GM18861 (cell line): ENCODE results near the gene SOX5.
"Not testable (repeated sequence)": the region's sequence is repeated elsewhere in the genome, so short reads cannot be mapped to it uniquely, and the experiment has no call there.

Source experiments
- ATAC-seq: cut with Tn5 transposase; IDR thresholded peaks from one replicate; pipeline ENCODE4 v1.9.1; 2021; ENCODE audit not compliant: unreplicated experiment

Gene SOX5

DNA sequence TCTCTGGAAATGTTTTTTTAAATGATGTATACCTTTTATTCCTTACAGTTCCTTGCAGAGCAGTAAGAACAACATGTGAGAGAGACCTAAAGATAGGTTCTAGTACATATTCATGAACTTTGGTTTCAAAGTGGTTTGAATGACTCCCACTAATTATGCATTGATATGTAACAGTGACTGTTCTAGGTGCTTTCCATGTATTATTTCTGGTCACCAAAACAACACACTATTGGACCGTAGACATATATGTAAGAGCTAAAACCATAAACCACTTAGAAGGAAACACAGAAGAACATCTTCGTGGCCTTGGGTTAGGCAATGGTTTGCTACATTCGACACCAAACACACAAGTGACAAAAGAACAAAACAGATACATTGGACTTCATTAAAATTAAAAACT is 37.9 kb downstream of the SOX5 start:
- no peak for ATAC-seq

DNA sequence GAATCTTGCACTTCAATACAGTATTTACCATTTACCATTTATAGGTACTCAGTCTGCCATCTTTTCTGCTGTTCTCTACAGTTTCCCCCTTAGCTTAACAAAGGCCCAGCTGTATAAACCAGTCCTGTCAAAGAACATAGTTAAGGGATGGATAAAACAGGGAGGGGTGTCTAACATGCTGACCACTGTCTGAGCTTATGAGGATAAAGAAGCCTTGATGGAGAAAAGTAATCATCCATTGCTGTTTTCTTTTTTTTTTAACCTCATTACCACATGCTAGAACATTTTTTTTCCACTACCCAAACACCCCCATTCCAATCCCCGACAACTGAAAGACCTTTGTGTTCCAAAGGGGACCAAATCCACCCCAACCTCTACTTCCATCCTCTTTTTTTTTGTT is 39.9 kb downstream of the SOX5 start:
- ATAC-seq = no peak

DNA sequence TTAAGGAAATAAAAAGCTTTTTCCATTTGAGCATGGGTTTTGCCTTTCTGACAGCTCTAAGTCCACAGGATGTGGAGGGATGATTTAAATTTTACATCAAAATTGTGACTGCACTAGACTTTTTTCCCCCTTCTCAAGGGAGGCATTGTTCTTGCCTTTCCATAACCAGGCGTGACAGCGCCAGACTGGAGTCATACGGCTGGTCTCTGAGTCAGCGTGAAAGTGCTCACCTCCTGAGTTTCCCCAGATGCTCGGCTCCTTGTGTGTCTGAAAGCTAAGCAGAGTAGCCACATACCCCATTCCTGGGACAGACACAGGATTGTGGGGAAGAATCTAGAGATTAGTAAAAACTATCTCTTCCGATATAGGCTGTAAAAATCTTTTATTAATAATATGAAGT is 43.1 kb downstream of the SOX5 start:
- ATAC-seq = no peak

DNA sequence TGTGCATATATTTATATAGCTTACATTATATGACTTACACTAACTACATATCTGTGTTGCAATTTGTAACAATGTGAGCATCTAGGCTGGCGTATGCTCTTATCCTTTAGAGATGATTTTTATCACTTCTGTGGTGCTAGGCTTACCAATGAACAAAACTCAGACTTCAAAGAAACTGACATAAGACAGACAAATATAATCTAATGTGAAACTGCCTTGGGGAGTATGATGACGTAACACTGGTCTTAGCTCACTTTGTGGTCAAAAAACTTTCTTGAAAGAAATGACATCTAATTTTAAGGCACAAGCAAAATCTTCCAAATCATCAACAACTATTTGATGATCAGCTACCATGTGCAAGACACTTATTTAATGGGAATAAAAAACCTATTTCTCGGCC is 50.0 kb downstream of the SOX5 start:
- ATAC-seq = no peak

DNA sequence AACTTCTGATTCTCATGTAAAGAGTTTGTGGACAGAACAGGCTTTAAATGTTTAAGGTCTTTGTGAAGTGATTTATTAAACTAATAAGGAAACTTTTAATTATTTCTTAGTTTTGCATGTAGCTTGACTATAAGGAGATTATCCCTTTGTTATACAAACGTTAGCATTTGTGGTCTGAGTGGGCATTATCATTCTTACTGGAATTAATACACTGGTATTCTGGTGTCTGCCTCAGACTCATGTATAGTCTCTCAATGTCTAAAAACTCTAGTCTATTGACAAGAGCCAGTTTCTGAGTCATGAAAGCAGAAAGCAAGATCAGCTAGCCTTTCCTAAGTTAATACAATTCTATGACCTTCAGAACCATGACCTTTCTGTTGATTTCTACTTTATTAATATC is 51.3 kb downstream of the SOX5 start:
- ATAC-seq = no peak

DNA sequence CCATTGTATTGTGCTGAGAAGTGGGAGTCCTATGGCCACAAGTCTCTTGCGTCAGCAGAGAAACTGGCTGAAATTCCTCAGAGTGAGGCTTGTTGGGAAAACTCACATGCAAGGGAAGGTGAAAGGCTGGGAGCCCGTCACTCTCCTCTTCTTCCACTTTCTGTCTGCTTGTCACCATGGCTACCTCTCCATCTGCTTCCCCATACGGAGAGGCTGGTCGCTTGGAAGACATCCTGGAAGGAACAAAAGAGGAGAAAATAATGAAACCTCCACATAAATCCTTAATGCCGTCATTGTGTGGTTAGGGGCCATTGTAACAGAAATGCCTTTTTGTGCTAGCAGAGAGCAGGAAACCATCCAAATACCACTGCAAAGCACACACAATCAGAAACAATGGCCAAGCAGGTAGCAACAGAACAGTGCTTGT is 53.7 kb downstream of the SOX5 start:
- no peak for ATAC-seq

DNA sequence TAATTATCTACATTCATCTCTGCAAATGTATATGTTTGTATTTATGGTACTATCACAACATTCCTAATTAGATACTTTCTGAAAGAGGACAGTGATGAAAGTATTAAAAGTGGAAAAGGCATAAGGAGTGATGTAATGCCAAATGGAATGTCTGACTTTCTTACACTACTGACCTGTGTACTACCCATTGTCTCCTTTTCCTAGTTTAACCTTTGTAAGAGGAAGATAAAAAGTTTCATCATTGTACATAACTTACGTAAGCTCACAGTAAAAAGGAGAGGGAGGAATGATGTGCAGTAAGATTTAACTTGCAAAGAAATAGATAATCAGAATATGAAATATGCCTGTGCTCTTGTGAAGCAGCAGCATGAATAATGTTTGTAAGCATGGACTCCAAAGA is 55.9 kb downstream of the SOX5 start:
- ATAC-seq = no peak

DNA sequence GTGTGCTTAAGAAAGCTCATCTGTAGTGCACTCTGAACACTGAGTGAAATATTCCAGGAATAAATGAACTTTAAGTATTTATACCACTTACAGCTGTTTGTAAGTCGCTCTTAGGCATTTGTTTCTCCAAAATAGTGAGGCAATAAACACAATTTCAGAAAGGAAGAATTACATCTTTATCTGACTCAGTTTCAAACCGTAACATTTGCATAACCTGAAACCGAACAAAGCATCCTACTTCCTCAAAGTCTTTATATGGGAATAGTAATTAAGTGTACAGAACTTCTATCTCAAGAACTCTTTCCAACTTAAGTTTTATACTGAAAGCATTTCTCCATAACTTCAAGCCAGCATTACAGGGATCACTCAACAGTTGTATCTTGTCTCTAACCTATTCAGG is 58.4 kb downstream of the SOX5 start:
- peak; percentile 79 for ATAC-seq

DNA sequence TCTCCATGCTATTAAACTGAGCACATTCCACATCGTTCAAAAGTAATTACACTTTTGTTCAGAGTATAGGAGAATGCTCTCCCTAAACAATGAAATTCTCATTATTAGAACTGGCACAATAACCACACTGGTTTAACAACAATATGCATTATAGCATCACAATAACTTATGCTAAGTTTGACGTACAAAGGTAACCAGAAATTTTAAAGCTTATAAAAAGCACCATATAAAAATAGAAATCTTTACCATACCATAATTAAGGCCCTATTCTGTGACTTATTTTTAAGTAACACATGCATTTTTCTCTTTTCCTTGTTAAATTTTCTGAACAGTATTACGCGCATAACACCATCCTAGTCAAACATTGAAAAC is 60.4 kb downstream of the SOX5 start:
- ATAC-seq = no peak

DNA sequence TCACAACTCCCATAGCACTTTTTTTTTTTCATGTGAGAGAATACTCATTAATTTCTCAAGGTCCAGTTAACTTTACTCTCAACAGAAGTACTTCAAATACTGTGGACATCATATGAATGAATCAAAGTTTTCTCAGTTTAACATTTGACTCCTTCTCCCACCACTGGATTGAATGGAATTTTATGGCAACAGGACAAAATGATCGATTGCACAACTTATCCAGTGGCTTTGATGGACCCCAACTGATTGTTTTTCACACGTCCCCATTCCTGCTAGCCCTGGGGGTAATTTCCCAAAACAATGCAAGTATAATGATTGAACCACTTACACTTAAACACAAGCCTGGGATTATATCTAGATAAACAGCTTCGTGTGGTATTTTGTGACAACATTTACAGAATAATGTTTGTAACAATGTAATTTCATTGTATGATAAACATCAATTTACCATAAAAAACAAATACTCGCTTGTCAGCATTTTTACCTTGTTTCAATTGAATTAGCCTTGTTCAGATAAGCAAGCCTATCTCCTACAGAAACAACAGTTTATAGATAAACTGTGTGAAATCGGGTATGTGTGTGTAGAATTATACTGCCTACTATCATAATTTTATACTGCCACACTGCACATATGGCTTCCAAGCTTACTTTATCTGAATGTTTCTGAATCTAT is 60.9 kb downstream of the SOX5 start:
- ATAC-seq = no peak

DNA sequence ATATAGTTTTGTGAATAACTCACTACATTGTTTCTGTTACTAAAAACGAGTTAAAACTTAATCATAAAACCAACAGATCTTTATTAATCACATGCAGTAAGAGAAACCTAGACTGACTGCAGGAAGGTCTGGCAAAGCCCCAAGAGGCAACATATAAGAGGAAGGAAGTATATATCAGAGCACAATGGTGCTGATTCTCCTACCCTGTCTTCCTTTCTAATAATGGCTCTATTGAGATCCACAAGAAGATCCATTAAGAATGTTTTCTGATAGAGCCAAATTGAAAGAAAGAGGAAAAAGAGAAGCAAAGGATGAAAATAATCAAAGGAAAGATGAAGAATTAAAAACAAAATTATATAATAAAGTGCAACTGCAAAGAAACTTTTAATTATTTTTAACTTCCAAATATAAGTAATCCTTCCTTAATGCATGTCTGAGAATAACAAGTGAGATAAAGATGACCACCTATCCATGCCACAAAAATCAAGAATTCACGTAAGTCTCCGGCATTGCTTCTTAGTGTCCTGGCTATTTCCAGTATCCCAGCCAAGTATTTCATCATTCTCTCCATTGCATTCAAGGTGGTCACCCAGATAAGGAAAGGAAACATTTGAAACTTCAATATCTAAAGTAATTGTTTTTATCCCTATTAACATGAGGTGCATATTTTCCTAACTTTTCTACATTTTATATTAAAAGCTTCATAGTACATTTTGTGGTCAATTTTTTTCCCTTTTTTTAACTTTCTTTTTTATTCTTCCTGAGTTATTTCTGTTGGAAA is 62.2 kb downstream of the SOX5 start:
- ATAC-seq = no peak

DNA sequence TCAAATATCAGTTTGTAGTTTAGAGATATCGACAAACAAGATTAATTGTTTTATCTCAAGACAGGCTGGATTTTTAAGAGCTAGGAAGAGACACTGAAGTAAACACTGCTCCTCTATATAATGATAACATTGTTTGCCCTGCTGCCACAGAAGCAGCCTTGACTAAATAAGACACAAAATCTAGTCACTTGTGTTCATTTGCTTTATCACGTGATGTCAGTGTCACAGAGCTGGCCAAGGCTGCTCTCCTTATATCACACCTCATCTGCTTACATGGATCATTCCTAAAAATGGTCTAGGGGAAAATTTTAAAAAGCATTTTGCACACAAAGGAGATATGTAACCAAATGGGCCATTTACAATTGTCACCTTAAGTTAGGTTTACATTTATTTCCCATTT is 64.1 kb downstream of the SOX5 start:
- ATAC-seq = no peak

DNA sequence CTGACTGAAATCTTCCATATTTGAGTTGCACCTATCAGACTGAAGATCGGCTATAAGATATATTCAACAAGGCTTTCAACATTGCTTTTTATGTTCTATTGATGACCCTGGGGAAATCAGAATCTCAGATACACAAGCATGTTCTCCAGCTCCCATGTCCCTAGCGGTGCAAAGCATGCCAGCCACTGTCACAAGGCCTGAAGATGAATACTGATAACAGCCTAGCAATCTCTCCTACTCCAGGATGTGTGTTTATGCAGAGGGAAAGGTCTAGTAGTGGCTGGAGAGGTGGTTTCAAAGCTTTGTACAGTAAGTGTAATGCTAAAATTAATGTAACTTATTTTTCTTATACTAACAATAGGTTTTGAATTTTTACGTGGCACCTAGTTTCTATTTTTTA is 64.6 kb downstream of the SOX5 start:
- no peak for ATAC-seq

DNA sequence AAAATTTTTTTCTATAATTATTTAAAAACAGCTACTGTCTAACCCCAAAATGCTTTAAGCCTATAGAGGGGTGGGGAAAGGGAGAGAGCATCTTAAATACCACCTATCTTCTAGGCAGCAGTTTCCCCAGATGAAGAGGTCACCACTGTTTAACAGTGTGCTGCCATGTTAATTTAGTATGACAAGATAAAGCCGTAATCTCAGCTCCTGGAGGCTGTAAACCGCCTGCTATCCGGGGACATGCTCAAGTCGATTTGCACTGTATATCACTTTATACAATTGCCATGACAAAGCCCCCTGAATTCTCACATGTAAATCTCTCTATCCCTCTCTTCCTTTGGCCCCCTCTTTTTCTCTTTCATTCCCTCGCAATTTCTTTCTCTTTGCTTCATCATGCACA is 68.5 kb downstream of the SOX5 start:
- no peak for ATAC-seq

DNA sequence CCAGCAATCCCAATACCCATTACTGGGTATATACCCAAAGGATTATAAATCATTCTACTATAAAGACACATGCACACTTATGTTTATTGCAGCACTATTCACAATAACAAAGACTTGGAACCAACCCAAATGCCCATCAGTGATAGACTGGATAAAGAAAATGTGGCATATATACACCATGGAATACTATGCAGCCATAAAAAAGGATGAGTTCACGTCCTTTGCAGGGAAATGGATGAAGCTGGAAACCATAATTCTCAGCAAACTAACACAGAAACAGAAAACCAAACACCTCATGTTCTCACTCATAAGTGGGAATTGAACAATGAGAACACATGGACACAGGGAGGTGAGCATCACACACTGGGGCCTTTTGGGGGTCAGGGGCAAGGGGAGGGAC is 72.9 kb downstream of the SOX5 start:
- not testable (repeated sequence) for ATAC-seq

DNA sequence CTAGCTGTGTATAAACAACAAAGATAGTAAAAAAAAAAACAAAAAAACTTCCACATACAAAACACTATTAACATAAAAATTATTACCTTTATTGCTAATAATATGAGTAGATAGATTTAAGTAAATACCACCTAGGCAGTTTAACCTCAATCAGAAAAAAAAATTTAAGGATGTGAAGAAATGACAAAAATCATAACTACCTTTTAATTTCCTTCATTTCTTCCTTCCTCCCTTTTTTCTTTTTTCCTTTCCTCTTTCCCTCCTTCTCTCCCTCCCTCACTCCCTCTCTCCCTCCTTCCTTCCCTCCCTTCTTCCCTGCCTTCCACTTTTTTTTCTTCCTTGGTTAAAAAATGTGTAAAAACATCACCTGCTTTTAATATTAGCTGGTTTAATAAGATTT is 81.7 kb downstream of the SOX5 start:
- no peak for ATAC-seq

DNA sequence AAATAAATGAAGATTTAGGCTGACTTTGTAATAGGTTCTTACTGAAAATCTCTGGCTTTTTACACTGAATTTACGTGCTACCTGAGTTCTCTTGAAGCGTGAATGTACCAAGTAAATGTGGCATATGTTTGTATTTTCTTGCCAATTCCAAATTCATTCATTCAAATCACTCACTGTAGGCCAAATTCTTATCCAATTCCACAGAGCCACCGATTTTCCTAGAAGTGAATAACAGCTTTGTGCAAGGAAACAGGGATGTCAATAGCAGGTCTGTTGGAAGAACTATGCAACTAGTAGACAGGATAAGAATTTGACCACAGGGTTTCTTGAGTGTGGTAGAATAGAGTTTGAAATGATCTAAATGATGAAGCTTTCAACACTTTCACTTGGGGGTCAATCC is 86.8 kb downstream of the SOX5 start:
- ATAC-seq = no peak

DNA sequence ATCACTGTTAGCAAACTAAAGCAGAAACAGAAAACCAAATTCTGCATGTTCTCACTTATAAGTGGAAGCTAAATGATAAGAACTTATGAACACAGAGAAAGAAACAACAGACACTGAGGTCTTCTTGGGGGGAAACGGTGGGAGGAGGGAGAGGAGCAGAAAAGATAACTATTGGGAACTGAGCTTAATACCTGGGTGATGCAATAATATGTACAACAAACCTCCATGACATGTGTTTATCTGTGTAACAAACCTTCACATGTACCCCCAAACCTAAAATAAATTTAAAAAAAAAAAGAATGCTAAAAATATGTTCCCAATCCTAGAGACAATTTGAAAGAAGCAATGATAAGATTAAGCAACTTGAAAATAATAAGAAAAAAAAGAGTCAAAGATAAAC is 89.5 kb downstream of the SOX5 start:
- ATAC-seq = no peak

DNA sequence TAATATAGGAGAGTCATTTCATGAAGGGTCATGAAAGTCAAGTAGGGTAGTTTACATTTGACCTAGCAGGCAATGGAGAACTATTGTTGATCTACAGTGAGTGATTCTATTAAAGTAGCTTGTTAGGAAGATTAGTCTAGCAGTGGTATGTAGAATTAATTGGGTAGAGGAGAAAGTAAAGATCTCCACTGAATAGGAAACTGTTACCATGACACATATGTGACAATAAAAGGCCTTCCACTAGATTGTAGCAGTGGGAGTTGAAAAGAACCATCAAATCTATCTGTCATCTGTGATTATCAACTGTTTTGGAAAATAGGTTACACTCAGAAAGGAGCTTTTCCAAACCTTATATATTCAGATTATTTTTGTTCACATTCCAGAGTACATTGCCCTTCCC is 92.3 kb downstream of the SOX5 start:
- ATAC-seq = no peak

DNA sequence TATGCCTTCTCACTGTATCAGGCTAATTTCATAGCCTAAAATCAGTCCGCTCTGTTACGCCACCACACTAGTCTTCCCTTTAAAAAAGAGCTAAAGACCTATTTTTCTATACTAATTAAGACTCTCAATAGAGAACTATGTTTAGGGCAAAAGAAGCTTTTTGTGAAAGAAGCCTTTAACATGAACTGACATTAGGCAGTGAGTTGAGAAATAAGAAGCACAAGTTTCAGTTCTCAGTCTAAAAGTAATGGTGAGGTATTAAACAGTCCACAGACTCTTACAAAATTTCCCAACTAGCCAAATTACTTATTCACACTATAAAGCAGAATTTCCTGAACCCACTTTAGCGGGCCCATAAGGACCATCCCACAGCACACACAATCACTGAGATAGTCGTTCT is 93.7 kb downstream of the SOX5 start:
- peak; percentile 71 for ATAC-seq

DNA sequence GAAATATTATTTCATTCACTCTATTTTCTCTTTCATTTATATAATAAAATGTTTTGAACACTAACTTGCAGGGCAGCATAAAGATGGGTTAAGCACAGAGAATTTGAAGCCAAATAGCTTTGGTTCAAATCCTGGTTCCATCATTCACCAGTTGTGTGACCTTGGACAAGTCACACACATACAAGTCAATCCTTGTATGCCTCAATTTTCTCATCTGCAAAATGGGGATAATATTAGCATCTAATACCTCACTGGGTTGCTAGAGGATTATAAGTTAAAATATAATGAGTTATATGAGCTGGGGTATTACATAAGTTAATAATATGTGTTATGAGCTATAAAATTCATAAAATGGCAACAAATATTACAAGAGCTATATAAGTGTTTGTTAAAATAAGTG is 94.9 kb downstream of the SOX5 start:
- no peak for ATAC-seq

DNA sequence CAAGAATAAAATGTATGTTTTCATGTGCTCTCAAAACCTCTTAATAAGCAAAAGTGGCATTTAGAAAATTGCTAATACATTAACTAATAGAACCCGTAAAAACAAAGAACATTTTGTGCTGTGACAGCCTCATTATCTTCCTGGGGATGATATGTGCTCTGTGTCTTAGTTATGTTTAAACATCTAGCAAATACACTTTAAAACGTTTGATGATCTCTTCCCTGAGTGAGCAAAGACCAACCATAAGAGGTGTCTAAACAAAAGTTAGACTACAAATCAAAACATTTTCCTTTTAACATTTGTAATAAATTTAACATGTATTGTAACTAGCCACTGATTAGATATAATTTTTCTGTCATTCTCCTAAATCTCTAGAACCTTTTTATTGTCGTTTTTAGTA is 95.8 kb downstream of the SOX5 start:
- ATAC-seq = no peak

DNA sequence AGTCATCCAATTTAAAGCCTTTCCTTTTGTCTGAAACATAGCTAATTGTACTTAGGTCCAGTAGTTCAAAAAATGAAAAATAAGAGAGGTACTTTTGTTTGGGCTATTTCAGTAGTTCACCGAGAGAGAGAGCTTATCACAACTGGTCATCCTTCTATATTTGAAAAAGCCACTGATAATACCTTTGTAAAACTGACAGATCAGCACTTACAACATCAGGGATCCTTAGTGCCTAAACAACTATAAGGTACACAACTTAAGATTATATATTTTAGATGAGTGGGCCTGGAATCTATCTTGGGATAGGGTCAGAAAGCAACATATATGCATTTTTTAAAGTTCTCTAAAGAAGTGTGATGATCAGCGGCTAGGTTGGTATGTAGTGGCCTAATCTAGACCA is 97.9 kb downstream of the SOX5 start:
- ATAC-seq = no peak
